ENCODE data around the gene FSD1.
"Not testable (repeated sequence)": the region's sequence is repeated elsewhere in the genome, so short reads cannot be mapped to it uniquely, and the experiment has no call there.

The FSD1 gene

GRCh38 chr19:4320419-4320818 lies 16.0 kb downstream of the FSD1 start:
- DNase-seq, result no peak

- DNase-seq, result no peak
These were observed 18.7 kb downstream of the FSD1 start for GRCh38 chr19:4322942-4323665.

GRCh38 chr19:4323692-4324091 lies 19.3 kb downstream of the FSD1 start:
- no peak for DNase-seq

GRCh38 chr19:4324228-4324627 lies 19.8 kb downstream of the FSD1 start:
- DNase-seq, result no peak

- DNase-seq, result no peak
These were observed 21.9 kb downstream of the FSD1 start for GRCh38 chr19:4326215-4326836.

- DNase-seq, result no peak
These were observed 22.4 kb downstream of the FSD1 start for GRCh38 chr19:4326837-4327251.

GRCh38 chr19:4327252-4327876 lies 23.0 kb downstream of the FSD1 start:
- DNase-seq, result no peak

- DNase-seq, result no peak
These were observed 23.5 kb downstream of the FSD1 start for GRCh38 chr19:4327877-4328242.

GRCh38 chr19:4328243-4328990 lies 24.0 kb downstream of the FSD1 start:
- peak; percentile 96 for DNase-seq

GRCh38 chr19:4328991-4329681 lies 24.7 kb downstream of the FSD1 start:
- DNase-seq, result not testable (repeated sequence)

- DNase-seq, result no peak
These were observed 25.5 kb downstream of the FSD1 start for GRCh38 chr19:4329858-4330257.

GRCh38 chr19:4334929-4335570 lies 30.7 kb downstream of the FSD1 start:
- no peak for DNase-seq

GRCh38 chr19:4337906-4338440 lies 33.6 kb downstream of the FSD1 start:
- DNase-seq, result no peak

GRCh38 chr19:4338441-4339355 lies 34.3 kb downstream of the FSD1 start, which contains the start of gene STAP2:
STAP2 (minus strand) TSS chr19:4338827; CDS start chr19:4338753, 74 bp downstream.
- DNase-seq, result no peak

GRCh38 chr19:4342314-4342614 lies 37.9 kb downstream of the FSD1 start:
- DNase-seq, result no peak

- DNase-seq, result peak; percentile 96
These were observed 38.4 kb downstream of the FSD1 start for GRCh38 chr19:4342615-4343369.

GRCh38 chr19:4343370-4344307 lies 39.2 kb downstream of the FSD1 start, which contains the start of gene MPND:
MPND (plus strand) TSS chr19:4343562; CDS start chr19:4343594, 32 bp downstream.
- DNase-seq, result peak; percentile 75

GRCh38 chr19:4345342-4346019 lies 41.1 kb downstream of the FSD1 start:
- DNase-seq, result no peak
